ENCODE data around the gene RAB8B. TPM values are rescaled to one million over a fixed set of nuclear protein-coding genes. Genes with fewer than 3 reads are reported as not detected.

RAB8B gene
- total and polyA plus RNA-seq, 10 of the 15 experiments (the other 5 are each of a cell fraction or from before 2014, with no cell fraction given), result 17.8 to 104 (median 65.1) TPM

DNA sequence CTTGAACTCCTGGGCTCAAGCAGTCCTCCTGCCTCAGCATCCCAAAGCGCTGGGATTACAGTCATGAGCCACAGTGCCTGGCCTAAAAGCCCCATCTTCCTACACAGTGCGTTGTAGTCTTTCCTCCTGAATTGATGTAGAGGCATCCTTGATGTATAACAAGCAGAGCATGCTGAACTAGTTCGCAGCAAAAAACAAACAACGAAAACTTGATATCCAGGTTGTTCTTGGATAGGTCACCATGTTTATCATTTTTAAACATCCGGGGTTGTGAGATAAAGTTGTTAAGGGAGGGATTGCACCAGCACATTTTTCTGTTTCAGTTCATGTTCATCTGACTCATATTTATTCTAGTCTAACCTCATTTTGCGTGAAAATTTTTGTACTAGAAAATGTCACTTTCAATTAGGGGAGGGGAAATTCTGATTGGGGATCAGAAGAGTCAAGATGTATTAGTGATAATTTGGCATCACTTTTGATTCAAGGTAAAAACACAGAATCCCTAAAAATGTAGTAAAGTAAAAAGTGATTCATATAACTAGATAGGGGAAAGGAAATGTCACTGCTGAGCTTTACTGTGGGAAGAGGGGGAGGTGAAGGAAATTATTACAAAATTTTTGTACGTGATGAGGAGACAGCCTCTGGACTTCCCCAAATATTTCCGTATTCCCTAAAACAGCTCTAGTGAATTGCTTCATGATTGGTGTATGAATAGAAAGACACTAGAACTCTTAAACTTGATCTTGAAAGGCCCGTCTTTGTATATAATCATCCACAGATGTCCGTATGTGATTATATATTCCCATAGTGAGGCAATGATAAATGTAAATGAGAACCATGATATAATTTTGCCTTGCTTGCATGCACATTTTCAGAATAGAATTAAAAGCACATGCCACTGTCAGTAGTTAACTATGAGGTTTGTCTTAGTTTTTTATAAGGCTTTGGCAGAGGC lies 22.9 kb downstream of the RAB8B start (continued):
- TF ChIP-seq, protein P1, sequence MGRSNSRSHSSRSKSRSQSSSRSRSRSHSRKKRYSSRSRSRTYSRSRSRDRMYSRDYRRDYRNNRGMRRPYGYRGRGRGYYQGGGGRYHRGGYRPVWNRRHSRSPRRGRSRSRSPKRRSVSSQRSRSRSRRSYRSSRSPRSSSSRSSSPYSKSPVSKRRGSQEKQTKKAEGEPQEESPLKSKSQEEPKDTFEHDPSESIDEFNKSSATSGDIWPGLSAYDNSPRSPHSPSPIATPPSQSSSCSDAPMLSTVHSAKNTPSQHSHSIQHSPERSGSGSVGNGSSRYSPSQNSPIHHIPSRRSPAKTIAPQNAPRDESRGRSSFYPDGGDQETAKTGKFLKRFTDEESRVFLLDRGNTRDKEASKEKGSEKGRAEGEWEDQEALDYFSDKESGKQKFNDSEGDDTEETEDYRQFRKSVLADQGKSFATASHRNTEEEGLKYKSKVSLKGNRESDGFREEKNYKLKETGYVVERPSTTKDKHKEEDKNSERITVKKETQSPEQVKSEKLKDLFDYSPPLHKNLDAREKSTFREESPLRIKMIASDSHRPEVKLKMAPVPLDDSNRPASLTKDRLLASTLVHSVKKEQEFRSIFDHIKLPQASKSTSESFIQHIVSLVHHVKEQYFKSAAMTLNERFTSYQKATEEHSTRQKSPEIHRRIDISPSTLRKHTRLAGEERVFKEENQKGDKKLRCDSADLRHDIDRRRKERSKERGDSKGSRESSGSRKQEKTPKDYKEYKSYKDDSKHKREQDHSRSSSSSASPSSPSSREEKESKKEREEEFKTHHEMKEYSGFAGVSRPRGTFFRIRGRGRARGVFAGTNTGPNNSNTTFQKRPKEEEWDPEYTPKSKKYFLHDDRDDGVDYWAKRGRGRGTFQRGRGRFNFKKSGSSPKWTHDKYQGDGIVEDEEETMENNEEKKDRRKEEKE (IDR thresholded peaks at IDR 0.05), result no peak

DNA sequence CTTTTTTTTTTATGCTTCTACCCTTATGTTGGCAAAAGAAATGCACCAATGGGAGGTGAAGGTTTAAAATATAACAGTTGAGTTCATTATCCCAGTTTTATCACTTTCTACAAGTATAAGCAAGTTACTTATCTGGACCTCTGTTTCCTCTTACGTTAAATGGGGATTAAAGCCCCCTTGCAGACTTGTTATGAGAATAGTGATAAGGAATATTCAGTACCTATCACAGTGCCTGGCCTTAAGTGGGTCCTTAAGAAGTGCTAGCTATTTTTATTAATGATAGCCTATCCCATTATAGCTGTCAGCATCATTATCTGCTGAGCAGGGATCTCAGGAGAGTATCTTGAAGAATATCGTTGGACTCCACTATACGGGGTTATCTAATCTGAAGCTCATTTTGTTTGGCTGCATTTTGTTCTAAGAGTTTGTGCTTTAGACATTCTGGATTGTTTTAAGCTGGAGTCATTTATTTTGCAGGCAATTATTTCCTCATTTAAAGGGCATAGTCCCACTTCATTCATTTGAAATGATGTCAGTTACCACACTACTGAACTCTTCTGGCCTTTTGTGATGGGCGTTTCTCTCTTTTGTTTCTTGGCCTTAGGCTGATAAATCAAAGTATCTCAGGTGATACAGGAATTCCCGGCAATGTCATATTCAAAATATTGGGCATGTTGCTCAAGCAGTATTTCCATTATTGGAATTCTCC lies 28.8 kb downstream of the RAB8B start:
- ATAC-seq, result no peak
- H3K4me2 ChIP-seq (ENCODE audit: control insufficient read depth, insufficient read depth), result no peak overlapping the region

More for the DNA sequence above, 28.8 kb downstream of the RAB8B start:
- WGBS (ENCODE audit: insufficient coverage, insufficient replicate concordance, low lambda C conversion rate, missing lambda C conversion rate), result 88% methylated on average over 5 of the region's 5 CpGs
- no peak overlapping the region for H3K9ac ChIP-seq (ENCODE audit: control insufficient read depth, insufficient read depth, low read length)
- DNase-seq (ENCODE audit: low read depth, low spot score) (no peak), FAIRE-seq (no peak)
- H4K20me1 ChIP-seq (ENCODE audit: control insufficient read depth, insufficient read depth), result no peaks in the 10 kb centered on the region
- TF ChIP-seq ZNF217 (IDR thresholded peaks at IDR 0.05) (no peak), WRNIP1 (IDR thresholded peaks at IDR 0.05; ENCODE audit: borderline replicate concordance, low read depth, low read length) (no peak), MTA3 (IDR thresholded peaks at IDR 0.05; ENCODE audit: borderline replicate concordance, low read length) (no peak), LARP7 (IDR thresholded peaks at IDR 0.05) (no peak), FOXM1 (IDR thresholded peaks at IDR 0.05; ENCODE audit: low read depth, low read length) (no peak)
- TF ChIP-seq, protein P2, sequence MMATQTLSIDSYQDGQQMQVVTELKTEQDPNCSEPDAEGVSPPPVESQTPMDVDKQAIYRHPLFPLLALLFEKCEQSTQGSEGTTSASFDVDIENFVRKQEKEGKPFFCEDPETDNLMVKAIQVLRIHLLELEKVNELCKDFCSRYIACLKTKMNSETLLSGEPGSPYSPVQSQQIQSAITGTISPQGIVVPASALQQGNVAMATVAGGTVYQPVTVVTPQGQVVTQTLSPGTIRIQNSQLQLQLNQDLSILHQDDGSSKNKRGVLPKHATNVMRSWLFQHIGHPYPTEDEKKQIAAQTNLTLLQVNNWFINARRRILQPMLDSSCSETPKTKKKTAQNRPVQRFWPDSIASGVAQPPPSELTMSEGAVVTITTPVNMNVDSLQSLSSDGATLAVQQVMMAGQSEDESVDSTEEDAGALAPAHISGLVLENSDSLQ (IDR thresholded peaks at IDR 0.05), result no peak
- RAD21 ChIA-PET (ENCODE audit: unreplicated experiment), result interaction anchor here (0.6 to 1.3 kb wide), 3 partner anchors 16 to 300 kb away, joined by 3 to 4 read pairs (median 3); no protein-coding TSS in a partner anchor
- 0 out of 4 replicates have a peak, but pooled peaks cover 0 to 7% of the 10 kb centered on the region in 2 experiments for H3K36me3 ChIP-seq (ENCODE audit: control insufficient read depth in 2 of 2, insufficient read depth in 2 of 2, low read length in 1 of 2)
- SMC1A ChIA-PET (ENCODE audit: uncharacterized antibody, unreplicated experiment), result interaction anchor here (1.0 to 12.3 kb wide), 11 partner anchors 10 to 59 kb away, joined by 3 to 252 read pairs (median 5); partner anchors contain the start of gene APH1B
- intact Hi-C loops (cut with micrococcal nuclease; ENCODE audit: unreplicated experiment) (loop anchor here (10.0 kb wide), 1 partner anchor 63 kb away; the partner anchor contains the start of gene RPS27L), in situ Hi-C loops (cut with MboI) (no loop called here)
- H3K27me3 ChIP-seq (replicated peaks in 1 of 2; ENCODE audit: control insufficient read depth in 2 of 2, insufficient read depth in 2 of 2, low read length in 1 of 2), result no peaks in the 10 kb centered on the region
- no peak overlapping the region for H3K4me3 ChIP-seq
- no peak overlapping the region for H2AFZ ChIP-seq (ENCODE audit: control insufficient read depth, low read depth, low read length)
- CTCF ChIA-PET, result interaction anchor here (0.6 to 9.3 kb wide), 9 partner anchors 14 to 70 kb away, joined by 3 to 90 read pairs (median 4); no protein-coding TSS in a partner anchor
- peaks cover 20% of the 10 kb centered on the region for H3K4me1 ChIP-seq (ENCODE audit: control insufficient read depth, insufficient read depth, low read length)
- peaks cover 63% of the 10 kb centered on the region for H3K79me2 ChIP-seq (ENCODE audit: control insufficient read depth, insufficient read depth, low read length)
- H3K27ac ChIP-seq (ENCODE audit: control insufficient read depth, insufficient read depth), result no peak overlapping the region
- BruUV-seq (replicated peaks), result no TSS peak
- POLR2A ChIA-PET, result interaction anchor here (0.5 to 2.7 kb wide), 5 partner anchors 13 to 30 kb away, joined by 3 to 16 read pairs (median 4); no protein-coding TSS in a partner anchor
- H3K9me3 ChIP-seq (replicated peaks; ENCODE audit: control insufficient read depth, insufficient read depth, low read length), result no peaks in the 10 kb centered on the region

All from GM12878 (cell line).